ENCODE results near the gene SMU1.

SMU1 gene

DNA sequence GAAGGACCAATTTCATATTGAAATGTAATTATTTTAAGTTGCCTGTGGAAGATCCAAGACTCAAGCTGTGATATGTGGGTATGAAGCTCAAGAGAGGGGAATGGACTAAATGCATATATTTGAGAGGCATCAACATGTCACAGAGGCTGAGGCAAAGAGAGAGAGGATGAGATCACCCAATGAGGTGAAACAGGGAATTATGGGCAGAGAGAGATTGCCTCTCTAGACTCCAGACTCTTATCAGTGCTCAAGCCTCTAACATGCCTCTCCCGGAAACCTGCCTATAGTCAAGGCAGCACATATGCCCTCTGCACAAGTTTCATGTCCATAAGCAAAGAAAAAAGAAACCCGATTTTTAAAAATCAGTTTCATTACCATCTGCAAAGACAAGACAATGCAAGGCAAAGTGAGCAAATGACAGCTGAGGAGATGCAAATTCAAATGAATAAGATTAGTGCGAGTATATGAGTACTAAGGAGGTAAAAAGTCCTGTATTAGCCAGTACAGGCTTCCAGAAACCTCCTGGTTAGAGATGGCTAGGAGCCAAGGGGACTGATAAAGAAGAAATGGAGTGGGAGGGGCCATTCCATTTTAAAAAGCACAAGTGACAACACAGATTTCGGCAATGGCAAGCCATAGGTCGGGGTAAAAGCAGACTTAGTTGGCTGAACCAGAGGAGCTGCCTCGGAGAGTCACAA is 84.4 kb downstream of the SMU1 start:
- TF ChIP-seq TAF1 (IDR thresholded peaks at IDR 0.05; ENCODE audit: borderline replicate concordance, insufficient read depth, low read length) (no peak), POLR2AphosphoS5 (IDR thresholded peaks at IDR 0.05; ENCODE audit: low read depth, low read length) (no peak), FOXP2 (optimal IDR thresholded peaks at IDR 0.05; ENCODE audit: borderline replicate concordance, extremely low read depth, extremely low read length, insufficient read depth) (no peak), SIN3A (IDR thresholded peaks at IDR 0.05; ENCODE audit: borderline replicate concordance, insufficient read depth, low read length) (no peak)
- TF ChIP-seq, protein P1, sequence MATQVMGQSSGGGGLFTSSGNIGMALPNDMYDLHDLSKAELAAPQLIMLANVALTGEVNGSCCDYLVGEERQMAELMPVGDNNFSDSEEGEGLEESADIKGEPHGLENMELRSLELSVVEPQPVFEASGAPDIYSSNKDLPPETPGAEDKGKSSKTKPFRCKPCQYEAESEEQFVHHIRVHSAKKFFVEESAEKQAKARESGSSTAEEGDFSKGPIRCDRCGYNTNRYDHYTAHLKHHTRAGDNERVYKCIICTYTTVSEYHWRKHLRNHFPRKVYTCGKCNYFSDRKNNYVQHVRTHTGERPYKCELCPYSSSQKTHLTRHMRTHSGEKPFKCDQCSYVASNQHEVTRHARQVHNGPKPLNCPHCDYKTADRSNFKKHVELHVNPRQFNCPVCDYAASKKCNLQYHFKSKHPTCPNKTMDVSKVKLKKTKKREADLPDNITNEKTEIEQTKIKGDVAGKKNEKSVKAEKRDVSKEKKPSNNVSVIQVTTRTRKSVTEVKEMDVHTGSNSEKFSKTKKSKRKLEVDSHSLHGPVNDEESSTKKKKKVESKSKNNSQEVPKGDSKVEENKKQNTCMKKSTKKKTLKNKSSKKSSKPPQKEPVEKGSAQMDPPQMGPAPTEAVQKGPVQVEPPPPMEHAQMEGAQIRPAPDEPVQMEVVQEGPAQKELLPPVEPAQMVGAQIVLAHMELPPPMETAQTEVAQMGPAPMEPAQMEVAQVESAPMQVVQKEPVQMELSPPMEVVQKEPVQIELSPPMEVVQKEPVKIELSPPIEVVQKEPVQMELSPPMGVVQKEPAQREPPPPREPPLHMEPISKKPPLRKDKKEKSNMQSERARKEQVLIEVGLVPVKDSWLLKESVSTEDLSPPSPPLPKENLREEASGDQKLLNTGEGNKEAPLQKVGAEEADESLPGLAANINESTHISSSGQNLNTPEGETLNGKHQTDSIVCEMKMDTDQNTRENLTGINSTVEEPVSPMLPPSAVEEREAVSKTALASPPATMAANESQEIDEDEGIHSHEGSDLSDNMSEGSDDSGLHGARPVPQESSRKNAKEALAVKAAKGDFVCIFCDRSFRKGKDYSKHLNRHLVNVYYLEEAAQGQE (IDR thresholded peaks at IDR 0.05; ENCODE audit: insufficient read depth in 1 of 2, low read depth in 2 of 2, low read length in 2 of 2), result no peak

All from PFSK-1 (cell line).